Neural progenitor cell (in vitro differentiated cells): Measurements from ENCODE around the gene TIPARP.
"Not testable (repeated sequence)": the region's sequence is repeated elsewhere in the genome, so short reads cannot be mapped to it uniquely, and the experiment has no call there.

Source experiments
- CTCF ChIP-seq: fragments of 200-600 bp; sonication (generic); IDR thresholded peaks from 2 replicates; pipeline ENCODE4 v1.5.1; 2017; ENCODE audit warnings: antibody characterized with exemption, mild to moderate bottlenecking
- EZH2 ChIP-seq: fragments of 200-600 bp; sonication (generic); IDR thresholded peaks from 2 replicates; pipeline ENCODE4 v1.6.1; 2017; ENCODE audit warnings: antibody characterized with exemption, mild to moderate bottlenecking, moderate library complexity
- EZH2phosphoT487 ChIP-seq: fragments of 200-600 bp; sonication (generic); IDR thresholded peaks from 2 replicates; pipeline ENCODE4 v1.6.1; 2017; ENCODE audit warnings: antibody characterized with exemption

- not testable (repeated sequence) for TF ChIP-seq CTCF, EZH2phosphoT487, EZH2
Measured at GRCh38 chr3:156734661-156735060, 60.3 kb downstream of the TIPARP start.
